ENCODE measurements around the gene IGF2.

Gene IGF2

DNA sequence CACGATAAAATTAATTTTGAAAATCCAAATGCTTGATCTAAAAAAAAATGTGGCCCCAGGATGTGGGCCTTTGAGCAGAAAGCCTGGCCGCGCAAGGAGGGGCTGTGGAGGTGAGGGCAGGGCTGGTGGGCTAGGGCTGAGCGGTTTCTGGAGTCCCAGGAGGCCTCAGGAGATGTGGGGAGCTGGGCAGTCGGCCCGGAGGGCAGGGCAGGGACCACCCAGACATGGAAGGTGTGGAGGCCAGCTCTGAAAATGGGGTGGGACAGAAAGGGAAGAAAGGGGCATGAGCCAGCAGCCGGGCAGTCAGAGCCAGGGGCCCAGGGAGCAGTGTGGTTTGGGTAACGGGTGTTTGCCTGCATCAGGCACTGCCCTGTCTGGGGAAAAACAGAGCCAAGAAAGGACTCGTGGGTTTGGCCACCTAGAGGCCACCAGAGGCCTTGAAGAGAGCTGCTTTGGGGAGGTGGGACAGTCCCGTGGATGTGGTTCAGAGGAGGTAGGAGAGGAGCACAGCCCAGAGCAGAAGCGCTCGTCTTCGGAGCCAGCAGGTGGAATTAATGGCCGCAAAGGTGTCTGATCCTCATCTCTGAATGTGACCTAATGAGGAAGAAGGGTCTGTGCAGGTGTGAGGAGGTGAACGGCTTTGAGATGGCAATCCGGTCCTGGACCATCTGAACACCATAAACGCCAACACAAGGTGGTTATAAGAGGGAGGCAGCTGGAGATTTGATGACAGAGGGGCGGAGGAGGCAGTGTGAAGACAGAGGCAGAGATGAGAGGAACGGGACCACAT, 50.2 kb downstream of the IGF2 start:
- TF ChIP-seq, protein P1, sequence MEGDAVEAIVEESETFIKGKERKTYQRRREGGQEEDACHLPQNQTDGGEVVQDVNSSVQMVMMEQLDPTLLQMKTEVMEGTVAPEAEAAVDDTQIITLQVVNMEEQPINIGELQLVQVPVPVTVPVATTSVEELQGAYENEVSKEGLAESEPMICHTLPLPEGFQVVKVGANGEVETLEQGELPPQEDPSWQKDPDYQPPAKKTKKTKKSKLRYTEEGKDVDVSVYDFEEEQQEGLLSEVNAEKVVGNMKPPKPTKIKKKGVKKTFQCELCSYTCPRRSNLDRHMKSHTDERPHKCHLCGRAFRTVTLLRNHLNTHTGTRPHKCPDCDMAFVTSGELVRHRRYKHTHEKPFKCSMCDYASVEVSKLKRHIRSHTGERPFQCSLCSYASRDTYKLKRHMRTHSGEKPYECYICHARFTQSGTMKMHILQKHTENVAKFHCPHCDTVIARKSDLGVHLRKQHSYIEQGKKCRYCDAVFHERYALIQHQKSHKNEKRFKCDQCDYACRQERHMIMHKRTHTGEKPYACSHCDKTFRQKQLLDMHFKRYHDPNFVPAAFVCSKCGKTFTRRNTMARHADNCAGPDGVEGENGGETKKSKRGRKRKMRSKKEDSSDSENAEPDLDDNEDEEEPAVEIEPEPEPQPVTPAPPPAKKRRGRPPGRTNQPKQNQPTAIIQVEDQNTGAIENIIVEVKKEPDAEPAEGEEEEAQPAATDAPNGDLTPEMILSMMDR (IDR thresholded peaks at IDR 0.05; ENCODE audit: low read length), result no peak
- Histone ChIP-seq H3F3A (ENCODE audit: insufficient read depth, low read length) (no peaks in the 10 kb centered on the region), H3K9me3 (ENCODE audit: low read length) (no peaks in the 10 kb centered on the region), H3K27ac (ENCODE audit: low read depth, low read length, poor library complexity, severe bottlenecking) (no peak overlapping the region), H4K20me1 (ENCODE audit: insufficient read depth, low read length) (no peaks in the 10 kb centered on the region), H3K4me2 (ENCODE audit: low read length) (no peak overlapping the region), H3K79me2 (ENCODE audit: insufficient read depth, low read length) (no peaks in the 10 kb centered on the region), H3K9ac (ENCODE audit: low read length) (no peak overlapping the region), H3K4me1 (ENCODE audit: insufficient read depth, low read length, severe bottlenecking) (no peaks in the 10 kb centered on the region), H3K36me3 (ENCODE audit: insufficient read depth, low read length) (no peaks in the 10 kb centered on the region), H3K4me3 (ENCODE audit: low read depth, low read length, poor library complexity, severe bottlenecking) (no peak overlapping the region), H2AFZ (ENCODE audit: low read length) (no peak overlapping the region), H3K27me3 (ENCODE audit: insufficient read depth, low read length) (no peaks in the 10 kb centered on the region; the same call in 1 of the 2 replicates), H3K9me2 (ENCODE audit: low read depth, low read length) (no peaks in the 10 kb centered on the region)

DNA sequence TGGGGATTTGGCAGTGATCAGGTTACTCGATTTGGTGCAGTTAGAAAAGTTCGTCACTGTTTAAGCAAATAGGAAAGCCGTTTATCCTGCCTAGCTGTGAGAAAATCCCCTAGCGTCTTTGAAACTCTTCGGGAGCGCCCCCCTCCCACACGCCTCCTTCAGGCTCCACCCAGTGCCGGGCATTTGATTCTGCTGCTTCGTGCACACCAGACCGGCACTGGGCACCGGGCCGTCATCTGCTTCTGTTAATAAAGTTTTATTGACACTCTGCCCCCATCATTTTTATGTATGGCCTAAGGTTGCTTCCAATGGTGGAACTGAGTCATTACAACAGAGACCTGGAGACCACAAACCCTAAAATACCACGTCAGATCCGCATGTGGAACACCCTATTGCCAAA, 50.9 kb downstream of the IGF2 start:
- H3K9ac ChIP-seq (ENCODE audit: low read length), result no peak overlapping the region
- H3K9me2 ChIP-seq (ENCODE audit: low read depth, low read length), result no peaks in the 10 kb centered on the region
- no peak for TF ChIP-seq EZH2 (IDR thresholded peaks at IDR 0.05; ENCODE audit: borderline replicate concordance, low read length)
- TF ChIP-seq, protein P1 (IDR thresholded peaks at IDR 0.05; ENCODE audit: low read length), result no peak
- H3F3A ChIP-seq (ENCODE audit: insufficient read depth, low read length), result no peaks in the 10 kb centered on the region
- H3K4me1 ChIP-seq (ENCODE audit: insufficient read depth, low read length, severe bottlenecking), result no peaks in the 10 kb centered on the region
- H3K9me3 ChIP-seq (ENCODE audit: low read length), result no peaks in the 10 kb centered on the region
- H3K27ac ChIP-seq (ENCODE audit: low read depth, low read length, poor library complexity, severe bottlenecking), result no peak overlapping the region
- no peaks in the 10 kb centered on the region for H4K20me1 ChIP-seq (ENCODE audit: insufficient read depth, low read length)
- no peak overlapping the region for H2AFZ ChIP-seq (ENCODE audit: low read length)
- no peaks in the 10 kb centered on the region for H3K36me3 ChIP-seq (ENCODE audit: insufficient read depth, low read length)
- no peak overlapping the region for H3K4me2 ChIP-seq (ENCODE audit: low read length)
- no peaks in the 10 kb centered on the region; the same call in 1 of the 2 replicates for H3K27me3 ChIP-seq (ENCODE audit: insufficient read depth, low read length)
- H3K4me3 ChIP-seq (ENCODE audit: low read depth, low read length, poor library complexity, severe bottlenecking), result no peak overlapping the region
- H3K79me2 ChIP-seq (ENCODE audit: insufficient read depth, low read length), result no peaks in the 10 kb centered on the region

DNA sequence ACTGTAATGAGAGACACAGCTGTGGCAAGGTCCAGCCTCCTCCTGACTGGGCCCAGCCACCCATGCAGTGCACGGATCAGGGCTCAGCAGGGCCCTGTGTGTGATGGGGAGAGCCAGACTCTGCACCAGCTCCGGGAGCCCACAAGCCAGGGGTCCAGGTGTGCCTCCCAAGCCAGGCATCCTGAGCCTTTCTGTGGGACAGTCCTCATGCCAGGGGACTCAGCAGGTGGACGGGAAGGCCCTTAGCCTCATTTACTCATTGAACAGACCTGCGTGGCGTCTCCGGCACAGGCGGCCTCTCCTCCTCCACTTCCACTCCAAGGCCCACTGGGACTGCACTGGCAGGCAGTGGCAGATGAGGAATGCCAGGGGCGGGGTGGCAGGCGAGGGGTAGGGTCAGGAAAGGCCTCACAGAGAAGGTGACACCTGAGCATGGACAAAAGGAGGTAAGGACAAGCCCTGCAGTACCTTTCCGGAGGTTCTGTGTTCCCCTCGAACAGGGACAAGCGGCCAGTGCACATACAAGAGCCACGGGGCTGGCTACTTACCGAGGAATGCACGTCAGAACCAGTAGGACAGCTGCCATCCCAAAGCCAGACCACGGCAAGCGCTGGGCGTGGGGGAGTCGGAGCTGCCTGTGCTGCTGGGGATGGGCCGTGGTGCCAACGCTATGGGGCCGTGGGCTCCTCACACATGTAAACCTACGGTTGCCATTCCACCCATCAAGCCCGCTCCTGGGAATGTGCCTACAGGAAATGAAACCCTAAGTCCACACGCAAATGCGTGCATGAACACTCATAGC, 52.7 kb downstream of the IGF2 start:
- no peaks in the 10 kb centered on the region for H3K36me3 ChIP-seq (ENCODE audit: insufficient read depth, low read length)
- H3K27me3 ChIP-seq (ENCODE audit: insufficient read depth, low read length), result no peaks in the 10 kb centered on the region; the same call in 1 of the 2 replicates
- H3K9ac ChIP-seq (ENCODE audit: low read length), result no peak overlapping the region
- H3K4me1 ChIP-seq (ENCODE audit: insufficient read depth, low read length, severe bottlenecking), result no peaks in the 10 kb centered on the region
- TF ChIP-seq, protein P1 (IDR thresholded peaks at IDR 0.05; ENCODE audit: low read length), result no peak
- no peak for TF ChIP-seq EZH2 (IDR thresholded peaks at IDR 0.05; ENCODE audit: borderline replicate concordance, low read length)
- H3F3A ChIP-seq (ENCODE audit: insufficient read depth, low read length), result no peaks in the 10 kb centered on the region
- no peak overlapping the region for H3K27ac ChIP-seq (ENCODE audit: low read depth, low read length, poor library complexity, severe bottlenecking)
- H3K9me3 ChIP-seq (ENCODE audit: low read length), result no peaks in the 10 kb centered on the region
- no peak overlapping the region for H2AFZ ChIP-seq (ENCODE audit: low read length)
- no peak overlapping the region for H3K4me2 ChIP-seq (ENCODE audit: low read length)
- H4K20me1 ChIP-seq (ENCODE audit: insufficient read depth, low read length), result no peaks in the 10 kb centered on the region
- H3K79me2 ChIP-seq (ENCODE audit: insufficient read depth, low read length), result no peaks in the 10 kb centered on the region
- H3K9me2 ChIP-seq (ENCODE audit: low read depth, low read length), result no peaks in the 10 kb centered on the region
- H3K4me3 ChIP-seq (ENCODE audit: low read depth, low read length, poor library complexity, severe bottlenecking), result no peak overlapping the region

Measured in OCI-LY1 (cell line).